Activated T-cell treated with anti-CD3 and anti-CD28 coated beads, Interleukin-2, amount 50 U/mL, for 72 hours (primary cell): ENCODE measurements around the gene FOXN3. TPM values are rescaled to one million over a fixed set of nuclear protein-coding genes. Genes with fewer than 3 reads are reported as not detected.
A peak's percentile ranks its signal among the peaks of the same experiment; 100 is the strongest.

ENCODE experiments used
- ATAC-seq, 2 donors: fragments of 150-1000 bp; cut with Tn5 transposase; replicated peaks in 1 of 2; 2 replicates each; pipeline ENCODE4 v1.10.0; 2021; ENCODE audit warnings: moderate library complexity in 2 of 2, mild to moderate bottlenecking in 1 of 2
- DNase-seq, 2 donors: peaks; one replicate each; pipeline ENCODE4 v3.0.0; 2021 to 2022; ENCODE audit warnings: mixed read lengths in 1 of 2
- H3K27ac Mint-ChIP-seq: one replicate; pipeline ENCODE4 v1.8.0; 2022; ENCODE audit warnings: mild to moderate bottlenecking, moderate library complexity, mixed read lengths
- H3K27me3 Mint-ChIP-seq: one replicate; pipeline ENCODE4 v1.8.0; 2022; ENCODE audit warnings: low read depth, mixed read lengths
- H3K36me3 Mint-ChIP-seq, 2 donors: one replicate each; pipeline ENCODE4 v1.8.0; 2022; ENCODE audit warnings: mixed read lengths in 2 of 2, mild to moderate bottlenecking in 1 of 2; ENCODE audit not compliant: insufficient read depth in 2 of 2
- H3K4me1 Mint-ChIP-seq: one replicate; pipeline ENCODE4 v1.8.0; 2022; ENCODE audit warnings: low read depth, mixed read lengths
- H3K4me3 Mint-ChIP-seq, 2 donors: one replicate each; pipeline ENCODE4 v1.8.0; 2022; ENCODE audit warnings: mild to moderate bottlenecking in 2 of 2, mixed read lengths in 2 of 2, moderate library complexity in 2 of 2
- H3K9me3 Mint-ChIP-seq, 2 donors: one replicate each; pipeline ENCODE4 v1.8.0; 2022; ENCODE audit warnings: mixed read lengths in 2 of 2
- total RNA-seq, 2 donors: library from RNA; stranded (reverse); gene quantifications; one replicate each; pipeline ENCODE4 v1.2.3, GENCODE V29; 2022

The FOXN3 gene
- total RNA-seq, 2 donors from 2014 or later = 154 to 157 TPM

DNA sequence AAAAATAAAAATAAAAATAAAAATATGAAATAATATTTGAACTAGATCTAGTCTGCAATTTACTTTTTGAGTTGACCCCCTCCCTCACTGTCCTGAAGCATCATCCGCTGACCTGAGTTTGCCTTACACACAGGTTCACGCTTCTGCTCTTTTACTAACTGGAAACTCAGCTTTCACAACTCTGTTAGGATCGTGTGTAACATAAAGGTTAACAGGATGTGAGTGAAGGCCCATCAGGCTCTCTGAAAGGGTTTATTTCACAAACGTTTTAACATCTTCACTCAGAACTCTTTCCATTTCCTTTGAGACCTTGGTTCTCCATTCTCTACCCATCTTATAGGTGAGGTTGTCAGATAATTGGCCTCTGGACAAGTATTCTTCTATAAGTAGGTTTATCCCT, 191.4 kb downstream of the FOXN3 start:
- DNase-seq = no peak
- H3K27ac Mint-ChIP-seq = peak overlapping the region; percentile 67
- H3K36me3 Mint-ChIP-seq = no peaks in the 10 kb centered on the region
- ATAC-seq = peak in 1 of 2 donors; percentile 27
- H3K4me1 Mint-ChIP-seq = peaks cover 47% of the 10 kb centered on the region
- H3K27me3 Mint-ChIP-seq = no peaks in the 10 kb centered on the region
- H3K4me3 Mint-ChIP-seq = no peak overlapping the region
- no peaks in the 10 kb centered on the region for H3K9me3 Mint-ChIP-seq

DNA sequence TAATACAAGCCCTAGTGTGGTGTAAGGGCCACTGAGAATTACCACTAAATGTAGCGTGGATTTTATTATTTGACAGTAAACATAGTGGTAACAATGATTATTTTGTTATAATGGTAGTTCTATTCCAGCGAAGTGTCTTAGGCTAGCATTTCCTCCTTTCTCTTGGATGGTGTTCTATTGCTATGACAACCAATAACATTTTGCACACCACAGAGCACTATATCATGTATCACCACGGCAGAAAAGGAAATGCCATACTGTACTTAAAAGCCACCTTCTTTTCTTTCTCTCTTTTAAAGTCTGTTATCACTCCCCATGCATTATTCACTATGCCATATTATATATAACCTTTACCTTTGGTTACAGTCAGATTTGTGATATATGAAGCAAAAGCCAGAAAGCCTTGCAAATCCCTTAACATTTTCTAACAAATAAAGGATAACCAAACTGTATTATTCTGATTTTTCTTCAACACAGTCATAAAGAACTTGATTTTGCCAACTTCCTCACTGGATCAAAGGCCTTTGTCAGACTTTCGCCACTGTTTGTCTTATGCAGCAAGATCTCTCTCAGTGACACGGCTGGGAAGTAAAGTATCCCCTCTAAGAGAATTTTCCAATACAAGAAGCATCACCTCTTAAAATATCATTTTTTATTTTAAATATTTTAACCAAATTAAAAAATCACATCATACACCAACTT, 195.8 kb downstream of the FOXN3 start:
- ATAC-seq = peak; percentile 70 to 74
- no peak for DNase-seq
- Mint-ChIP-seq H3K36me3 (peaks cover 3 to 4% of the 10 kb centered on the region in 2 donors), H3K4me3 (no peak overlapping the region), H3K9me3 (no peaks in the 10 kb centered on the region), H3K4me1 (peaks cover 39% of the 10 kb centered on the region), H3K27me3 (no peaks in the 10 kb centered on the region), H3K27ac (peak overlapping the region; percentile 38)

DNA sequence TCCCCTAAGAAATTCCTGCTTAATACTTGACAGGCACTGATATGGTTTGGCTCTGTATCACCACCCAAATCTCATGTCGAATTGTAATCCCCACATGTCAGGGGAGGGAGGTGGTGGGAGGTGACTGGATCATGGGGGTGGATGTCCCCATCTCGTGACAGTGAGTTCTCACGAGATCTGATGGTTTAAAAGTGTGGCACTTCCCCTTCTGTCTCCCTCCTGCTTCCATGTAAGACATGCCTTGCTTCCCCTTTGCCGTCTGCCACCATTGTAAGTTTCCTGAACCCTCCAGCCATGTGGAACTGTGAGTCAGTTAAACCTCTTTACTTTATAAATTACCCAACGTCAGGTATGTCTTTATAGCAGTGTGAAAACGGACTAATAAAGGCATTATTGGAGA, 198.0 kb downstream of the FOXN3 start:
- DNase-seq = no peak
- no peak overlapping the region for H3K4me3 Mint-ChIP-seq
- no peaks in the 10 kb centered on the region for H3K27me3 Mint-ChIP-seq
- peaks cover 4 to 5% of the 10 kb centered on the region in 2 donors for H3K36me3 Mint-ChIP-seq
- H3K9me3 Mint-ChIP-seq = no peaks in the 10 kb centered on the region
- H3K27ac Mint-ChIP-seq = no peak overlapping the region
- no peak for ATAC-seq
- peaks cover 25% of the 10 kb centered on the region for H3K4me1 Mint-ChIP-seq

DNA sequence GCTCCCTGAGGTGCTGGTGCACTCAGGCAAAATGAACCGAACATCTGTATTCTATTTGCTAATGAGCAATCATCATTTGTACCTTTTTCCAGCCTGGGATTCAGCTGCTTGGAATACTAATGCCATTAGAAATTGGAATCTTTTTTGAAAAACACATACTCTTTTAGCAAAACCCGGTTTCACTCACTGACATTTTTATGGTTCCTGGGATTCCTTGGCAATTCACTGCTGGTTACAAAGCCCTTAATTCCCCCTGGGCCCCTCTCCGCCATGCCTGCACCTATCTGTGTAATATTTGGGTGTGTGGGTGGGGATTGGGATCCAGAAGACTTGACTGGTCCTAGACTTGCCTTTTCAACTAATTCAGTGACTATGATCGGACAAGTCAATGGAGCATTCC, 199.1 kb downstream of the FOXN3 start:
- Mint-ChIP-seq H3K4me1 (peaks cover 25% of the 10 kb centered on the region), H3K27ac (no peak overlapping the region), H3K4me3 (no peak overlapping the region), H3K36me3 (peaks cover 4 to 5% of the 10 kb centered on the region in 2 donors), H3K27me3 (no peaks in the 10 kb centered on the region), H3K9me3 (no peaks in the 10 kb centered on the region)
- DNase-seq (no peak), ATAC-seq (no peak)

DNA sequence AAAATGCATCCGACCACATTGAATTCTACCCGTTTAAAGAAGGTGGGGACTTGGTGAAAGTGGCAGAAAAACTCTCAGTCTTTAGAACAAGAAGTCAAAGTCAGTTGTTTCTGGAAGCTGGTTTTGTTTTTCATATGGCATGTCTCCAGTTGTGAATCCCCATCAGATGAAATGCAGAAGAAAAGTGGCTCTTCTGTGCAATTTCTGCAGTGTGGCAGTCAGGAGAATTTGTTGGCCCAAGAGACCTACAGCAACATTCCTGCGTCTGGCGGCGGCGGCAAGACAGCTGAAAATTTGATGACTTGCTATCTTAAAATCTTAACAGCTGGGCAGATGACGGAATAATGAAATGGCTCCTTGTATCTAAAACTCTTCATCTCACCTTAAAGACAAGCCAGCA, 201.5 kb downstream of the FOXN3 start:
- no peak for DNase-seq
- Mint-ChIP-seq H3K27ac (no peak overlapping the region), H3K4me3 (no peak overlapping the region), H3K9me3 (no peaks in the 10 kb centered on the region), H3K4me1 (peaks cover 11% of the 10 kb centered on the region), H3K36me3 (peaks cover 4 to 8% of the 10 kb centered on the region in 2 donors), H3K27me3 (no peaks in the 10 kb centered on the region)
- ATAC-seq = no peak

DNA sequence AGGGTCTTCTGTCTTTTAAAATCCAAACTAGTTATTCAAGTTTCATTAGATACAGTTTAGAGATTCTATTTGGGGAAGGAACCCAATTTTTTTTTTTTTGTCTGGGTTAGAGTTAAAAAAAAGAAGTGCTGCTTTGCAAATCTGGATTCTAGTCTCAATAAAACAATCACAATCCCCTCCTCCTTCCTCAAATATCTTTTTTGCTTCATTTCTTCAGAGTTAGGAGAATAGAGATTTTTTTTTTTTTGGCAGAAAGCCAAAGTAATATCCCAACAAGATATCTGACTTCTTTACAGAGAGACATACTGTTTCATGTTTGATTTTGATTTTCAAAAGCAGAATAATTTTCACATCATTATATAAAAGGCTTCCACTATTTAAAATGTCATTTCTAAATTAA, 201.9 kb downstream of the FOXN3 start:
- no peaks in the 10 kb centered on the region for H3K27me3 Mint-ChIP-seq
- no peak overlapping the region for H3K27ac Mint-ChIP-seq
- no peak for DNase-seq
- no peak overlapping the region for H3K4me3 Mint-ChIP-seq
- H3K4me1 Mint-ChIP-seq = peaks cover 14% of the 10 kb centered on the region
- no peak for ATAC-seq
- H3K36me3 Mint-ChIP-seq = peaks cover 0 to 8% of the 10 kb centered on the region in 2 donors
- no peaks in the 10 kb centered on the region for H3K9me3 Mint-ChIP-seq

DNA sequence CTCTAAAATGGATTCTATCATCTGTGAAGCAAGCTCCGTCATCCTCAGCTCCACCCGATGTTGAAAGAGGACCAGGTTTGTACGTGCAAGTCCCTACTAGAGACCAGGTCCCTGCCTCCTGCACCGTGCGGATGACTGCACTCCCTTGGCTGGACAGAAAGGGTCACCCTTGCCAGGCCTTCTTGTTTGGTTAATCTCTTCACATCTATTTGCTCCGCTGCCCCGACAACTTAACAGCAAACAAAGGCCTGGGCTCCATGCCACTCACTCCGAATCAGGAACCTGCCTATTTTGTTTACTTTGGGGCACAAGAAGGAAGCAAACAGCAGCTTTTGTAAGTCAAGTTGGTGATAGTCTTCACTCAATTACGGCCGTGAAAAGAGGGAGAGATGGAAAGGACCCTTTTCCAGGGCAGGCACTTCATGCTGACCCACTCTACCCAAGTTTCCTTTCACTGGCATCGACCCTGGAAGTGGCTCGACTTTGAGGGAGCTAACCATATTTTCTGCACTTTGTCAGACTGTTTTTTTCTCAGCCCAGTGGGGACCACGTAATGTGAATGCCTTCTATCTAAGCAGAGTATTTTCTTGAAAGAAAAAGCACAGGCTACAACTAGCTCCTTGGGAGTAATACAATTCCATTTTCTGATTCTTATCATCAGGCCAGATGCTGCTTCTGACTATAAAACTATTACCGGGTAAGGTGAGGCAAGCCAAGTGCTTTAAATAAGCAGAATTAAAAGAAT, 202.6 kb downstream of the FOXN3 start:
- H3K27ac Mint-ChIP-seq = no peak overlapping the region
- peaks cover 15% of the 10 kb centered on the region for H3K4me1 Mint-ChIP-seq
- H3K4me3 Mint-ChIP-seq = no peak overlapping the region
- DNase-seq (no peak), ATAC-seq (no peak)
- H3K9me3 Mint-ChIP-seq = no peaks in the 10 kb centered on the region
- no peaks in the 10 kb centered on the region for H3K27me3 Mint-ChIP-seq
- peaks cover 0 to 8% of the 10 kb centered on the region in 2 donors for H3K36me3 Mint-ChIP-seq

DNA sequence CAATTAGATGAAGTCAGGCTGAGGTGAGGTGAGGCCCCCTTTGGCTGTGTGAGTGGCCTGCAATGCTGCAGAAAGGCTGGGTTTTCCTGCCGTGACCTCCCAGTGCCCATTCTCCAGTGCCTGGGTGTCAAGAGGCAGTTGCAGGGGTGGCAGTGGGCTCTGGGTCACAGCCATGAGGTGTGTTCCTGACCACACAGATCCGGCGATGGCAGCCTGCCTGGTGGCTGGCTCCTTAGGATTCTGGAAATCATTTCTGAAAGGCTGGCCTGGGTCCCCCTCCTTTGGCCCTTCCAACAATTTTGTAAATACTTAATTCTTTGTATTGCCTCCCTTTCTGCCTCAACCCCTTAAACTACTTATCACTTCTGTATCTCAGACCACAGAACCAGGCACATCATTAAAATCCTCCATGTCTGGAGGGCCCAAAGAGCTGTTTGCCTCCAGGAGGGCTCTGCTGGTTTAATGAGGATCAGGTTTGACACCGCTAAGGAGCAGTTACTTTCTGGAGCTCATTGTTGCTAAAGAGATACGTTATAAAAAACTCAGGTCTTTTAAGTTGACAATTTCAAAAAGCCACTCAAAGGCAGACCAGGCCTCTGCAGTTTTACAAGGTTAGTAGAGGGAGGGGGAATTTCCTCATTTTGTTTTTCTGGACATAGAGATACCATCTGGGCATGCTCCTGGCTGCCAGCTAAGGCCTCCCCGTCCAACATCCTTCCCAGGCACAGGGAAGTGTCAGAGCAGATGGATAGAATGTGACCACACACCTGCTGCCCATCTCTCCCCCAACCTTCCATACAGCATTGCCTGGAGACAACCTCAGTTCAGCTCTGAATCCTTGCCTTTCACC, 204.4 kb downstream of the FOXN3 start:
- H3K36me3 Mint-ChIP-seq = peaks cover 0 to 4% of the 10 kb centered on the region in 2 donors
- ATAC-seq (no peak), DNase-seq (no peak)
- H3K4me1 Mint-ChIP-seq = peaks cover 9% of the 10 kb centered on the region
- H3K27me3 Mint-ChIP-seq = no peaks in the 10 kb centered on the region
- no peaks in the 10 kb centered on the region for H3K9me3 Mint-ChIP-seq
- H3K4me3 Mint-ChIP-seq = no peak overlapping the region
- H3K27ac Mint-ChIP-seq = no peak overlapping the region

DNA sequence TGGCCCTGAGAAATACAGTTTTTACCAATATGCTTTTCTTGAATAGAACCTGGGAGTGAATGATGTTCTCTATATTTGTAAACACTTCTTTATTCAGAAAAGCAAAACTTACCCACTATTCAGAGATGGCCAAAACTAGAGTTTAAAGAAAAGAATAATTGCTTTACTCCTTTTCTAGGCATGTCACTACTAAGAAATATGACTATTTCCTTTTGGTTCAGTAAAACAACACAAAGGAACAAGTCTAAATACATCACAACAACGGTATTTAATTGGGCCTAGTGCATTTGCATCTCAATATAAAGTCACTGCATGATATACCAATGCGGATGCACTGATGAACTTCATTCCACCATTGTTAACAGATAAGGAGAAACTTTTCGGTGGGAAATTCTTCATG, 207.5 kb downstream of the FOXN3 start:
- H3K27ac Mint-ChIP-seq = no peak overlapping the region
- H3K9me3 Mint-ChIP-seq = no peaks in the 10 kb centered on the region
- ATAC-seq (no peak), DNase-seq (no peak)
- peaks cover 0 to 10% of the 10 kb centered on the region in 2 donors for H3K36me3 Mint-ChIP-seq
- H3K4me3 Mint-ChIP-seq = no peak overlapping the region
- H3K4me1 Mint-ChIP-seq = peaks cover 8% of the 10 kb centered on the region
- H3K27me3 Mint-ChIP-seq = no peaks in the 10 kb centered on the region

DNA sequence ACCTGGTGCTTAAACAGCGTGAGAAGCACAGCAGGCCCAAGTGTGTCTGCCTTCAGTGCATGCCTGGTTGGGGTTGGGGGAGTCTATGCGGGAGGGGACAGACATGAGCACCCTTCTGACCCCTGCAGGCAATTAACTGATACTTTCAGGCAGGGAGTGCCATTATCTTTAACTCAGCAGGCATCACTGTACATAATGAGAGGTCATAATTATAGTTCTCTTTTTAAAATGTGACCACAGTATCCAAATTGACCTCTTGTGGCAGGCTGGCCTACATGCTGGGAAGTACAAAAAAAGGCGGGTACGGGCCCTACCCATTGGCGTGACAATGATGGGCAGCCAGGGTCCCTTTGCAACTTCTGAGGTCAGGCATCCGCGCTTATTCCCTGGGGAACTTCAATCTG, 209.1 kb downstream of the FOXN3 start:
- H3K36me3 Mint-ChIP-seq = peaks cover 0 to 10% of the 10 kb centered on the region in 2 donors
- no peak for ATAC-seq
- no peak overlapping the region for H3K4me3 Mint-ChIP-seq
- no peak overlapping the region for H3K27ac Mint-ChIP-seq
- no peaks in the 10 kb centered on the region for H3K27me3 Mint-ChIP-seq
- peaks cover 22% of the 10 kb centered on the region for H3K4me1 Mint-ChIP-seq
- H3K9me3 Mint-ChIP-seq = no peaks in the 10 kb centered on the region
- no peak for DNase-seq

DNA sequence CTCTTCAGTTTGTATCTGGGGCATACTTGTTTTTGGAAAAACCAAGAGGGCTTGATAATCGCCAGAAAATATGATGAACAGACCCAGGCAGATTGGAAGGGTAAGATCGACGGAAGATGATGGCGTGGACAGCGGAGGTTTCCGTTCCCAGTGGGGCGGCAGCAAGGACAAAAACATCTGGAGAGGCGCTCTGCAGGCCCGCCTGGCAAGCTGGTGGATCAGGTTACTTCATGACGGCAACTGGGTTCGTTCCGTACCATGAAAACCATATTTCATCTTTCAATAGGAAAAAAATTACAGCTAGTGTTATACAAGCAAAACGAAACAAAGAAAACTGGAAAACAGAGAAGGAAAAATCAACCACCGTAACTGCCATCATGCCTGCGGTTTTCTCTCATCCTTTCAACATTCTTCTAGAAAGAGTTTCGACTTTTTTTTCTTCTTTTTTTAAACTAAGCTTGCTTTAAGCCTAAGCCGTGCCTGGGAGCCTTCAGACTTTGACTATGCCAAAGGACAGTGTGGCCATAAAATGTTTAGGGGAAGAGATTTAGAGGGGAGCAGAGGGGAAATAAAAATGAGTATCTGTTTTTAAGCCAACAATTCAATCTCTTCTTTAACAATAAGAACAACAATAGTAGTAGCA, 210.5 kb downstream of the FOXN3 start:
- Mint-ChIP-seq H3K4me1 (peaks cover 35% of the 10 kb centered on the region), H3K9me3 (no peaks in the 10 kb centered on the region), H3K27ac (no peak overlapping the region), H3K36me3 (peaks cover 0 to 10% of the 10 kb centered on the region in 2 donors), H3K27me3 (no peaks in the 10 kb centered on the region), H3K4me3 (no peak overlapping the region)
- DNase-seq (no peak), ATAC-seq (no peak)

DNA sequence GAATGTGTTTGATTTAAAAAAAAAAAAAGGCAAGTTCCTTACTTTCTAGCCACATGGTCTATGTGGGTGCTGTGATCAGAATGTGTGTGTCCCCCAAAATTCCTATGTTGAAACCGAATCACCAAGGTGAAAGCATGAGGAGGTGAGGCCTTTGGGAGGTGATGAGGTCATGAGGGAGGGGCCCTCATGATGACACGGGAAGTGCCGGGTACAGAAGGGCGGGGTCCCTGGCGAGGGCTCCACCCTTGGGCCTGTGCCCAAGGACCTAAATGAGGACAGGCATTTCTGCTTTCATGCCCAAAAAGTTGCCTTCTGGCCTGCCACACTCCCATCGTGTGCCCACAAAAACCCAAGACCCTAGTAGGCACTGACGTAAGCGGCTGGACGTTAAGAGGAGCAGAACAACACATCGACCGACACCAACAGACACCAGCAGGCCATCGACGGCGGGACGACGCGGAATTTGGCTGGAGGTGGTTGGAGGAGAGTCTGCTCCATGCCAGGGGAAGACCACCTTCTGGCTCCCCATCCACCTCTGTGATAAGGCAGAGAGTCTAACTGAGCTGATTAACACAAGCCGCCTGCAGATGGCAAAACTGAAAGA, 211.8 kb downstream of the FOXN3 start:
- no peak for ATAC-seq
- Mint-ChIP-seq H3K4me1 (peaks cover 34% of the 10 kb centered on the region), H3K27ac (no peak overlapping the region), H3K9me3 (no peaks in the 10 kb centered on the region), H3K36me3 (peaks cover 0 to 11% of the 10 kb centered on the region in 2 donors), H3K27me3 (no peaks in the 10 kb centered on the region), H3K4me3 (no peak overlapping the region)
- DNase-seq = no peak
